ENCODE results near the gene FNTB.
"Not testable (repeated sequence)": the region's sequence is repeated elsewhere in the genome, so short reads cannot be mapped to it uniquely, and the experiment has no call there.

The FNTB gene

GRCh38 chr14:65057695-65058094, 71.0 kb downstream of the FNTB start:
- no peak for DNase-seq

GRCh38 chr14:65062096-65063075, 75.7 kb downstream of the FNTB start:
- no peak for DNase-seq

- no peak for DNase-seq
Measured at GRCh38 chr14:65065719-65066118, 79.0 kb downstream of the FNTB start.

- no peak for DNase-seq
Measured at GRCh38 chr14:65069874-65070413, 83.2 kb downstream of the FNTB start.

GRCh38 chr14:65070471-65070976, 83.8 kb downstream of the FNTB start:
- DNase-seq, result no peak

GRCh38 chr14:65071544-65071943, 84.8 kb downstream of the FNTB start:
- DNase-seq, result no peak

- DNase-seq, result no peak
Measured at GRCh38 chr14:65072256-65072655, 85.6 kb downstream of the FNTB start.

GRCh38 chr14:65072937-65073336, 86.2 kb downstream of the FNTB start:
- no peak for DNase-seq

- DNase-seq, result no peak
Measured at GRCh38 chr14:65073605-65074201, 87.0 kb downstream of the FNTB start.

GRCh38 chr14:65074449-65075150, 87.9 kb downstream of the FNTB start:
- no peak for DNase-seq

GRCh38 chr14:65075628-65076325, 89.1 kb downstream of the FNTB start:
- no peak for DNase-seq

- DNase-seq, result no peak
Measured at GRCh38 chr14:65077318-65077717, 90.6 kb downstream of the FNTB start.

- no peak for DNase-seq
Measured at GRCh38 chr14:65079201-65079600, 92.5 kb downstream of the FNTB start.

GRCh38 chr14:65079768-65080167, 93.1 kb downstream of the FNTB start:
- no peak for DNase-seq

- DNase-seq, result no peak
Measured at GRCh38 chr14:65080960-65081747, 94.5 kb downstream of the FNTB start.

GRCh38 chr14:65082930-65083329, 96.2 kb downstream of the FNTB start:
- DNase-seq, result no peak

GRCh38 chr14:65084554-65085505, 98.1 kb downstream of the FNTB start:
- DNase-seq, result no peak

GRCh38 chr14:65086686-65087085, 100.0 kb downstream of the FNTB start:
- DNase-seq, result not testable (repeated sequence)

GRCh38 chr14:65087835-65088234, 101.1 kb downstream of the FNTB start:
- not testable (repeated sequence) for DNase-seq

GRCh38 chr14:65092349-65092748, 105.7 kb downstream of the FNTB start:
- no peak for DNase-seq
